A673 (cell line): Measurements from ENCODE around the gene TENM3. TPM values are rescaled to one million over a fixed set of nuclear protein-coding genes. Genes with fewer than 3 reads are reported as not detected.

Experiments
- BruUV-seq: library from RNA; stranded (reverse); fragments of 400-500 nt; replicated peaks from 2 replicates; lab custom pipeline; 2021; lab: Mats Ljungman, UMichigan
- CTCF ChIA-PET: fragments of 300-600 bp; sonication (Branson Sonifier 250); formaldehyde crosslinking; loops from one replicate; lab custom pipeline; 2022; ENCODE audit warnings: antibody characterized with exemption; lab: Charles Lee
- POLR2A ChIA-PET: fragments of 300-600 bp; sonication (Branson Sonifier 250); formaldehyde crosslinking; loops from one replicate; lab custom pipeline; 2022; ENCODE audit warnings: antibody characterized with exemption; ENCODE audit not compliant: low non-redundant PET; lab: Charles Lee
- DNase-seq: peaks from one replicate; pipeline ENCODE4 v3.0.0-alpha.2; 2015; ENCODE audit warnings: low spot score
- H3K27ac ChIP-seq: fragments of 200-600 bp; sonication (generic); 2 replicates; pipeline ENCODE4 v1.5.1; 2016; ENCODE audit warnings: mixed run types, low read depth, mild to moderate bottlenecking, mixed read lengths, antibody characterized with exemption, low read length; ENCODE audit not compliant: poor library complexity, severe bottlenecking
- H3K27me3 ChIP-seq: fragments of 200-600 bp; sonication (generic); replicated peaks from 2 replicates; pipeline ENCODE4 v1.6.1; 2017; ENCODE audit warnings: mixed run types, low read depth, mild to moderate bottlenecking, mixed read lengths, antibody characterized with exemption, low read length; ENCODE audit not compliant: insufficient read depth, poor library complexity
- H3K36me3 ChIP-seq: fragments of 200-600 bp; sonication (generic); 2 replicates; pipeline ENCODE4 v1.6.1; 2016; ENCODE audit warnings: mixed run types, mild to moderate bottlenecking, mixed read lengths, antibody characterized with exemption, low read length; ENCODE audit not compliant: insufficient read depth, poor library complexity, severe bottlenecking
- H3K4me1 ChIP-seq: fragments of 200-600 bp; sonication (generic); 2 replicates; pipeline ENCODE4 v1.6.1; 2017; ENCODE audit warnings: mixed run types, mild to moderate bottlenecking, mixed read lengths, antibody characterized with exemption, low read length; ENCODE audit not compliant: insufficient read depth, poor library complexity, severe bottlenecking
- H3K4me3 ChIP-seq: fragments of 200-600 bp; sonication (generic); 2 replicates; pipeline ENCODE4 v1.5.1; 2016; ENCODE audit warnings: low read depth, mixed run types, mild to moderate bottlenecking, mixed read lengths, low read length; ENCODE audit not compliant: poor library complexity, severe bottlenecking
- H3K9me3 ChIP-seq: fragments of 200-600 bp; sonication (generic); 2 replicates; pipeline ENCODE4 v1.6.1; 2016; ENCODE audit warnings: mixed run types, low read depth, mild to moderate bottlenecking, mixed read lengths, antibody characterized with exemption, low read length; ENCODE audit not compliant: poor library complexity, severe bottlenecking
- EZH2 ChIP-seq: fragments of 200-600 bp; sonication (generic); IDR thresholded peaks from 2 replicates; pipeline ENCODE4 v1.6.1; 2017; ENCODE audit warnings: borderline replicate concordance, low read depth, mild to moderate bottlenecking, mixed read lengths, antibody characterized with exemption, low read length; ENCODE audit not compliant: poor library complexity, severe bottlenecking
- intact Hi-C: fragments of 100-400 bp; cut with micrococcal nuclease; formaldehyde crosslinking; loops from one replicate; pipeline ENCODE4 v1.10.0; 2022; ENCODE audit not compliant: unreplicated experiment
- total RNA-seq: library from RNA; stranded (reverse); gene quantifications from 2 replicates; pipeline ENCODE4 v1.2.3, GENCODE V29; 2021
- TF ChIP-seq, protein P1 (sequence below): fragments of 300-800, 200-600 bp; sonication (generic); conservative IDR thresholded peaks from 2 replicates; pipeline ENCODE4 v1.5.1; 2017; ENCODE audit warnings: low read depth, mild to moderate bottlenecking, antibody characterized with exemption, low read length, moderate library complexity, mixed read lengths

Gene TENM3
- total RNA-seq, 1 experiment from 2014 or later, result 26.4 TPM

DNA sequence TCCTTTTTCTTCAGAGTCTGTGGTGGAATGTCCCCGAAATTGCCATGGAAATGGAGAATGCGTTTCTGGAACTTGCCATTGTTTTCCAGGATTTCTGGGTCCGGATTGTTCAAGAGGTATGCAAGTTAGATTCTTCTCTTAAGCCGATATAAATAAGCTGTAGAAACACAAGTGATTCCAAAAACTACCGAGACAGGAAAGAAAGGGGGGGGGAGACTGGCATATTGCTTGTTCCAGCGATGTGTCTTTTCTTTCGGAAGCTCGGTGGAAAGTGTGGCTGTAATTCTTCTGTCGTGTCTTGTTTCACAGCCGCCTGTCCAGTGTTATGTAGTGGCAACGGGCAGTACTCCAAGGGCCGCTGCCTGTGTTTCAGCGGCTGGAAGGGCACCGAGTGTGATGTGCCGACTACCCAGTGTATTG, 437.0 kb downstream of the TENM3 start:
- Histone ChIP-seq H3K36me3 (no peaks in the 10 kb centered on the region), H3K4me3 (no peak overlapping the region), H3K27ac (no peak overlapping the region), H3K27me3 (no peaks in the 10 kb centered on the region), H3K9me3 (no peaks in the 10 kb centered on the region), H3K4me1 (peaks cover 19% of the 10 kb centered on the region)
- no TSS peak for BruUV-seq
- intact Hi-C loops, result no loop called here
- ChIA-PET POLR2A (no interaction called here), CTCF (no interaction called here)
- TF ChIP-seq, protein P1, sequence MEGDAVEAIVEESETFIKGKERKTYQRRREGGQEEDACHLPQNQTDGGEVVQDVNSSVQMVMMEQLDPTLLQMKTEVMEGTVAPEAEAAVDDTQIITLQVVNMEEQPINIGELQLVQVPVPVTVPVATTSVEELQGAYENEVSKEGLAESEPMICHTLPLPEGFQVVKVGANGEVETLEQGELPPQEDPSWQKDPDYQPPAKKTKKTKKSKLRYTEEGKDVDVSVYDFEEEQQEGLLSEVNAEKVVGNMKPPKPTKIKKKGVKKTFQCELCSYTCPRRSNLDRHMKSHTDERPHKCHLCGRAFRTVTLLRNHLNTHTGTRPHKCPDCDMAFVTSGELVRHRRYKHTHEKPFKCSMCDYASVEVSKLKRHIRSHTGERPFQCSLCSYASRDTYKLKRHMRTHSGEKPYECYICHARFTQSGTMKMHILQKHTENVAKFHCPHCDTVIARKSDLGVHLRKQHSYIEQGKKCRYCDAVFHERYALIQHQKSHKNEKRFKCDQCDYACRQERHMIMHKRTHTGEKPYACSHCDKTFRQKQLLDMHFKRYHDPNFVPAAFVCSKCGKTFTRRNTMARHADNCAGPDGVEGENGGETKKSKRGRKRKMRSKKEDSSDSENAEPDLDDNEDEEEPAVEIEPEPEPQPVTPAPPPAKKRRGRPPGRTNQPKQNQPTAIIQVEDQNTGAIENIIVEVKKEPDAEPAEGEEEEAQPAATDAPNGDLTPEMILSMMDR, result no peak
- TF ChIP-seq EZH2, result no peak
- DNase-seq, result no peak

DNA sequence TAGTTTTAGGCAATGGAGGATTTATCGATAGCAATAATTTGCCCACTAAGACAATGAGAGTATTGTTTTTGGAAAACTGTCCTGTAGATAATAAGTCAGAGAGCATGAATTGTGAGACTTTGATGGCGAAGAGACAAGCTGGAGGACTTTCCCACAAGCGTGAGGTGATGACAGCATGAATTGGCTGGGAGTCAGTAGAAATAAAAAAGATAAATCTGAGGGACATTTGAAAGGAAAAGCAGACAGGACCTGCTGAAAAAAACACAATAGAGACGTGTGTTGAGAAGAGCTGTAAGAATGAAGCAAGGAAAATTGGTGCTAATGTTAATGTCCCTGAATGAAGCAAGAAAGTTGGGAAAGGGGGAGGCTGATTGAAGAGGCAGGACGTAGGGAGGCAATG, 440.5 kb downstream of the TENM3 start:
- ChIA-PET POLR2A (no interaction called here), CTCF (no interaction called here)
- DNase-seq, result no peak
- Histone ChIP-seq H3K27me3 (no peaks in the 10 kb centered on the region), H3K4me1 (peaks cover 11% of the 10 kb centered on the region), H3K9me3 (no peaks in the 10 kb centered on the region), H3K4me3 (no peak overlapping the region), H3K27ac (no peak overlapping the region), H3K36me3 (no peaks in the 10 kb centered on the region)
- TF ChIP-seq, protein P1, result no peak
- TF ChIP-seq EZH2, result no peak
- intact Hi-C loops, result no loop called here
- BruUV-seq, result no TSS peak

DNA sequence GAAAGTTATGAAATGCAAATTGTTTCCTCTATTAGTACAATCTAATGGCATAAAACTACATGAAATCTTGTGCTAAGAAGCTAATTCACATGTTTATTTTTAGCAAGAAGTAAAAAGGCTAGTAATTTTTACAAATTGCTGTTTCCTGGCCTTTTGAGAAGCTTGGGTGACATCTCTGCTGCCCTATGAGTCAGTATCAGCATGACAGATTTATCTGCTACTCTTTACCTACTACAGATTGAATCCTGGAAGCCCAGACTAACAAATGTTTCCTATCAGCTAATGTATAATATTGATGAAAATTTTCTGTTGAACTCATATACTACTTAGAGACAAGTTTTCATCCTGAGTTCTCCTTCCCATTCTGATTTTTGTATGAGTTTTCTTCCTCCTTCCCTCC, 441.6 kb downstream of the TENM3 start:
- ChIA-PET CTCF (no interaction called here), POLR2A (no interaction called here)
- Histone ChIP-seq H3K27me3 (no peaks in the 10 kb centered on the region), H3K4me3 (no peak overlapping the region), H3K36me3 (no peaks in the 10 kb centered on the region), H3K4me1 (peaks cover 11% of the 10 kb centered on the region), H3K27ac (no peak overlapping the region), H3K9me3 (no peaks in the 10 kb centered on the region)
- TF ChIP-seq, protein P1, result no peak
- TF ChIP-seq EZH2, result no peak
- peak; percentile 58 for DNase-seq
- intact Hi-C loops, result no loop called here
- BruUV-seq, result no TSS peak
